HepG2 (cell line): ENCODE data around the gene XRCC3. TPM values are rescaled to one million over a fixed set of nuclear protein-coding genes. Genes with fewer than 3 reads are reported as not detected.

Source experiments
- ATAC-seq: fragments of 200-7000 bp; cut with Tn5 transposase; 3 replicates; pipeline ENCODE4 v1.9.1; 2020; ENCODE audit warnings: mild to moderate bottlenecking, moderate library complexity
- BruUV-seq: library from RNA; stranded (reverse); fragments of 400-500 nt; replicated peaks from 2 replicates; lab custom pipeline; 2021; lab: Mats Ljungman, UMichigan
- CTCF ChIA-PET: fragments of 300-600 bp; formaldehyde crosslinking; extraction: SDS; loops from one replicate; lab custom pipeline; 2021; ENCODE audit warnings: low total read pairs, inconsistent platforms, low intra/inter-chr PET ratio; lab: Yijun Ruan, JAX
- POLR2A ChIA-PET: fragments of 350-600 bp; sonication (Branson Sonifier 250); formaldehyde crosslinking; loops from one replicate; lab custom pipeline; 2020; ENCODE audit warnings: antibody characterized with exemption, inconsistent platforms; lab: Yijun Ruan, JAX
- DNase-seq: peaks from one replicate; pipeline ENCODE4 v3.0.0-alpha.2; 2015; ENCODE audit warnings: low spot score
- FAIRE-seq: peaks from 3 replicates; lab custom pipeline; 2011; peaks lifted over from hg19 to GRCh38; lab: Jason Lieb, UNC
- H2AFZ ChIP-seq: one replicate; pipeline ENCODE4 v1.6.1; 2011; ENCODE audit warnings: low read length, inconsistent platforms
- H3K27ac ChIP-seq: fragments of 300-600 bp; 3 replicates; pipeline ENCODE4 v1.8.0; 2011; ENCODE audit warnings: mixed run types, mild to moderate bottlenecking, mixed read lengths, low read length, inconsistent platforms; ENCODE audit not compliant: insufficient read depth; ENCODE audit errors: extremely low read length
- H3K27me3 ChIP-seq, 2 experiments: fragments of 200-600 bp in 1 of 2; 2 replicates in 1 of 2; 3 replicates in 1 of 2; pipeline versions ENCODE4 v1.6.0 to v1.8.0; 2011; ENCODE audit warnings: low read length in 2 of 2, mild to moderate bottlenecking in 2 of 2, moderate library complexity in 2 of 2, inconsistent platforms in 1 of 2; ENCODE audit not compliant: insufficient read depth in 2 of 2, control insufficient read depth in 1 of 2
- H3K36me3 ChIP-seq, 2 experiments: fragments of 200-600 bp in 1 of 2; replicated peaks in 1 of 2; 2 replicates in 1 of 2; 3 replicates in 1 of 2; pipeline versions ENCODE4 v1.5.1 to v1.8.0; 2011; ENCODE audit warnings: low read length in 2 of 2, inconsistent platforms in 1 of 2; ENCODE audit not compliant: insufficient read depth in 2 of 2, control insufficient read depth in 1 of 2
- H3K4me1 ChIP-seq: 2 replicates; pipeline ENCODE4 v1.5.1; 2012; ENCODE audit warnings: low read length, inconsistent platforms; ENCODE audit not compliant: insufficient read depth
- H3K4me2 ChIP-seq: 2 replicates; pipeline ENCODE4 v1.6.0; 2011; ENCODE audit warnings: low read depth, low read length, inconsistent platforms
- H3K4me3 ChIP-seq, 3 experiments: fragments of 200-600 bp in 1 of 3; sonication (generic), shearing (Covaris generic) in 1 of 3; replicated peaks in 1 of 3; 2 replicates each; pipeline ENCODE4 v1.5.1; 2011 to 2016; ENCODE audit warnings: low read length in 3 of 3, inconsistent platforms in 2 of 3, low read depth in 2 of 3, mild to moderate bottlenecking in 2 of 3, control low read depth in 1 of 3, mixed read lengths in 1 of 3; ENCODE audit not compliant: insufficient read depth in 1 of 3
- H3K79me2 ChIP-seq: one replicate; pipeline ENCODE4 v1.6.1; 2011; ENCODE audit warnings: low read length, inconsistent platforms; ENCODE audit not compliant: insufficient read depth
- H3K9ac ChIP-seq: 2 replicates; pipeline ENCODE4 v1.6.0; 2011; ENCODE audit warnings: mild to moderate bottlenecking, low read depth, low read length, inconsistent platforms; ENCODE audit not compliant: insufficient read depth
- H3K9me3 ChIP-seq: 2 replicates; pipeline ENCODE4 v1.5.1; 2012; ENCODE audit warnings: mild to moderate bottlenecking, low read length
- H4K20me1 ChIP-seq: 2 replicates; pipeline ENCODE4 v1.6.0; 2011; ENCODE audit warnings: inconsistent platforms, mild to moderate bottlenecking, low read length, moderate library complexity; ENCODE audit not compliant: insufficient read depth
- DDIT3 ChIP-seq: sonication (generic); formaldehyde crosslinking; IDR thresholded peaks from 2 replicates; pipeline ENCODE4 v1.4.0; 2020; ENCODE audit warnings: mild to moderate bottlenecking, missing genetic modification reagents
- GLMP ChIP-seq: sonication (generic); formaldehyde crosslinking; IDR thresholded peaks from 2 replicates; pipeline ENCODE4 v1.9.0; 2021; ENCODE audit warnings: missing genetic modification reagents, mild to moderate bottlenecking, borderline replicate concordance
- HDAC1 ChIP-seq: sonication (generic); formaldehyde crosslinking; IDR thresholded peaks from 2 replicates; pipeline ENCODE4 v1.5.1; 2020; ENCODE audit warnings: mild to moderate bottlenecking, missing genetic modification reagents
- KLF6 ChIP-seq: IDR thresholded peaks from 2 replicates; pipeline ENCODE4 v1.8.0; 2016; ENCODE audit warnings: missing biosample characterization, missing genetic modification reagents
- MATR3 ChIP-seq: sonication (generic); formaldehyde crosslinking; IDR thresholded peaks from 2 replicates; pipeline ENCODE4 v1.4.0; 2020; ENCODE audit warnings: missing genetic modification reagents
- PCBP1 ChIP-seq: fragments of 200-400 bp; formaldehyde crosslinking; IDR thresholded peaks from 2 replicates; pipeline ENCODE4 v1.6.1; 2017; ENCODE audit warnings: mild to moderate bottlenecking, low read depth, low read length, borderline replicate concordance
- TSC22D2 ChIP-seq: sonication (generic); formaldehyde crosslinking; IDR thresholded peaks from 2 replicates; pipeline ENCODE4 v1.5.1; 2020; ENCODE audit warnings: missing genetic modification reagents, mild to moderate bottlenecking, borderline replicate concordance
- ZFP1 ChIP-seq: IDR thresholded peaks from 2 replicates; pipeline ENCODE4 v1.6.1; 2016
- ZNF180 ChIP-seq: sonication (generic); formaldehyde crosslinking; IDR thresholded peaks from 2 replicates; pipeline ENCODE4 v1.4.0; 2020; ENCODE audit warnings: low read depth, missing genetic modification reagents, borderline replicate concordance
- ZNF274 ChIP-seq: sonication (generic); formaldehyde crosslinking; IDR thresholded peaks from 2 replicates; pipeline ENCODE4 v1.5.1; 2020; ENCODE audit warnings: mild to moderate bottlenecking, missing genetic modification reagents
- ZNF292 ChIP-seq: sonication (generic); formaldehyde crosslinking; IDR thresholded peaks from 2 replicates; pipeline ENCODE4 v1.8.1; 2022; ENCODE audit warnings: mild to moderate bottlenecking, low read depth, missing genetic modification reagents, borderline replicate concordance
- ZNF484 ChIP-seq: sonication (generic); formaldehyde crosslinking; IDR thresholded peaks from 2 replicates; pipeline ENCODE4 v1.5.1; 2020; ENCODE audit warnings: mild to moderate bottlenecking, low read depth, missing genetic modification reagents, borderline replicate concordance
- WGBS: methylation state at CpG from one replicate; pipeline ENCODE4 v1.1.6; 2017; ENCODE audit warnings: low lambda C conversion rate; 5-methylcytosine and 5-hydroxymethylcytosine counted together
- in situ Hi-C: cut with HindIII; loops from 2 replicates; pipeline ENCODE4 v1.10.0; 2017; ENCODE audit warnings: low pct_unique_long_range_greater_than_20kb; ENCODE audit not compliant: extremely low pct_ligation_motif_present
- intact Hi-C: fragments of 100-400 bp; cut with micrococcal nuclease; formaldehyde crosslinking; loops from one replicate; pipeline ENCODE4 v1.10.0; 2022; ENCODE audit not compliant: unreplicated experiment
- polyA plus RNA-seq, 8 experiments: library from polyadenylated mRNA; depleted of rRNA in 3 of 8; stranded (reverse) in 7 of 8; unstranded in 1 of 8; fragments of >200 nt; fragmentation: Illumina TruSeq in 4 of 8; extraction: Trizol in 4 of 8; gene quantifications; 2 replicates each; pipeline versions ENCODE4 v1.2.1 to v1.2.3, GENCODE V29; 2011 to 2016; ENCODE audit warnings: low read depth in 4 of 8, missing spikeins in 1 of 8, mixed read lengths in 1 of 8; ENCODE audit not compliant: insufficient read depth in 1 of 8
- total RNA-seq, 5 experiments: library from RNA; depleted of rRNA; stranded (reverse); fragments of >200 nt; fragmentation: Illumina TruSeq; extraction: Trizol; gene quantifications; 2 replicates each; pipeline ENCODE4 v1.2.3, GENCODE V29; 2016; ENCODE audit warnings: low read depth in 1 of 5

The XRCC3 gene
- total and polyA plus RNA-seq, 2 of the 13 experiments (the other 11 are each of a cell fraction or from before 2014, with no cell fraction given) = 5.4 to 25.8 TPM

- 94% methylated on average over 12 of the region's 15 CpGs for WGBS
- Histone ChIP-seq H2AFZ (no peak overlapping the region), H3K4me3 (no peak overlapping the region), H3K9me3 (no peaks in the 10 kb centered on the region), H3K4me2 (no peak overlapping the region), H4K20me1 (no peaks in the 10 kb centered on the region), H3K36me3 (peaks cover 9 to 42% of the 10 kb centered on the region in 2 experiments; a peak in 4 of 5 replicates), H3K27ac (no peak overlapping the region), H3K4me1 (peaks cover 16% of the 10 kb centered on the region), H3K27me3 (no peaks in the 10 kb centered on the region), H3K9ac (no peak overlapping the region), H3K79me2 (no peaks in the 10 kb centered on the region)
- DNase-seq = no peak
- BruUV-seq = no TSS peak
- POLR2A ChIA-PET = no interaction called here
- TF ChIP-seq KLF6 (CRISPR knock-in tag) (no peak), MATR3 (CRISPR knock-in tag) (no peak), ZNF274 (no peak), ZNF180 (CRISPR knock-in tag) (no peak), GLMP (CRISPR knock-in tag) (no peak), ZNF292 (no peak), ZFP1 (CRISPR knock-in tag) (no peak), DDIT3 (no peak), ZNF484 (CRISPR knock-in tag) (no peak), PCBP1 (no peak), TSC22D2 (CRISPR knock-in tag) (no peak), HDAC1 (no peak)
- FAIRE-seq = no peak
- intact Hi-C loops (no loop called here), in situ Hi-C loops (no loop called here)
- CTCF ChIA-PET = no interaction called here
- ATAC-seq = no peak
Observed at GRCh38 chr14:103744621-103745395, 29.6 kb upstream of the XRCC3 start.
